GM10248 (cell line): ENCODE results near the gene PCYT1B.

Experiments
- CTCF ChIA-PET: fragments of 300-600 bp; sonication (Branson Sonifier 250); formaldehyde crosslinking; extraction: SDS; loops from one replicate; lab custom pipeline; 2021; ENCODE audit warnings: antibody characterized with exemption; lab: Yijun Ruan, JAX
- POLR2A ChIA-PET: fragments of 350-650 bp; sonication (Branson Sonifier 250); formaldehyde crosslinking; extraction: SDS; loops from one replicate; lab custom pipeline; 2020; ENCODE audit warnings: antibody characterized with exemption; lab: Yijun Ruan, JAX
- DNase-seq: peaks from one replicate; pipeline ENCODE4 v3.0.0; 2012; ENCODE audit errors: extremely low spot score
- TF ChIP-seq, protein P1 (sequence below): IDR thresholded peaks from 2 replicates; pipeline ENCODE4 v1.5.1; 2012; ENCODE audit warnings: mild to moderate bottlenecking, low read depth; ENCODE audit errors: extremely low read depth, missing control alignments, control extremely low read depth

Gene PCYT1B

GRCh38 chrX:24525455-24525854 is 121.7 kb downstream of the PCYT1B start:
- ChIA-PET POLR2A (no interaction called here), CTCF (interaction anchor here (1.2 to 1.3 kb wide), 2 partner anchors 9 to 22 kb away, joined by 3 read pairs; no protein-coding TSS in a partner anchor)
- TF ChIP-seq, protein P1, sequence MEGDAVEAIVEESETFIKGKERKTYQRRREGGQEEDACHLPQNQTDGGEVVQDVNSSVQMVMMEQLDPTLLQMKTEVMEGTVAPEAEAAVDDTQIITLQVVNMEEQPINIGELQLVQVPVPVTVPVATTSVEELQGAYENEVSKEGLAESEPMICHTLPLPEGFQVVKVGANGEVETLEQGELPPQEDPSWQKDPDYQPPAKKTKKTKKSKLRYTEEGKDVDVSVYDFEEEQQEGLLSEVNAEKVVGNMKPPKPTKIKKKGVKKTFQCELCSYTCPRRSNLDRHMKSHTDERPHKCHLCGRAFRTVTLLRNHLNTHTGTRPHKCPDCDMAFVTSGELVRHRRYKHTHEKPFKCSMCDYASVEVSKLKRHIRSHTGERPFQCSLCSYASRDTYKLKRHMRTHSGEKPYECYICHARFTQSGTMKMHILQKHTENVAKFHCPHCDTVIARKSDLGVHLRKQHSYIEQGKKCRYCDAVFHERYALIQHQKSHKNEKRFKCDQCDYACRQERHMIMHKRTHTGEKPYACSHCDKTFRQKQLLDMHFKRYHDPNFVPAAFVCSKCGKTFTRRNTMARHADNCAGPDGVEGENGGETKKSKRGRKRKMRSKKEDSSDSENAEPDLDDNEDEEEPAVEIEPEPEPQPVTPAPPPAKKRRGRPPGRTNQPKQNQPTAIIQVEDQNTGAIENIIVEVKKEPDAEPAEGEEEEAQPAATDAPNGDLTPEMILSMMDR = no peak

GRCh38 chrX:24520472-24520871 is 126.7 kb downstream of the PCYT1B start:
- ChIA-PET CTCF (no interaction called here), POLR2A (no interaction called here)
- TF ChIP-seq, protein P1 = no peak
- no peak for DNase-seq

More at GRCh38 chrX:24525455-24525854, 121.7 kb downstream of the PCYT1B start:
- no peak for DNase-seq

DNA sequence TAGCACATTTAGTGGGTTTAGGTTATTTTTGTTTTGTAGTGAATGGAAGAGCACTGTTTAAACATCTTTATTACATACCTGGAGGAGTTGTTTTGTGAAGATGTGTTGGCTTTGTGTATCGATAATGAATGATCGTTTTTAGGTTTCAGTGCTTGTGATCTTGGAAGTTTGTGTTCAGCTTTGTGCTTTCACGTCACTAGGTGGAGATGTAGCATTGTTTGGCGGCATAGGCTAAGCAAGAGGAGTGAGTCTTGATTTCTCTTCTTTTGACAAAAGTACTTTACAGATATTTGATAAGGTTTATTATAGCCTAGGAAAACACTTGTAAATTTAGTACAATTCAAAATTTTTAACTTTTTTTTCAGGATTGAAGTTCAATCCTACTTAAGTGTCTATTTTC is 131.7 kb downstream of the PCYT1B start:
- DNase-seq = no peak
- ChIA-PET POLR2A (no interaction called here), CTCF (no interaction called here)
- TF ChIP-seq, protein P1 = no peak

GRCh38 chrX:24513416-24513815 is 133.7 kb downstream of the PCYT1B start:
- POLR2A ChIA-PET = no interaction called here

GRCh38 chrX:24508375-24508774 is 138.8 kb downstream of the PCYT1B start:
- DNase-seq = no peak
- ChIA-PET CTCF (no interaction called here), POLR2A (no interaction called here)
- TF ChIP-seq, protein P1 = no peak

More at GRCh38 chrX:24513416-24513815, 133.7 kb downstream of the PCYT1B start:
- peak; percentile 43 for DNase-seq
- CTCF ChIA-PET = no interaction called here
- TF ChIP-seq, protein P1 = no peak
